RPMI8226 (cell line): ENCODE results near the gene CITED1.

Experiments
- DNase-seq: peaks from one replicate; pipeline ENCODE4 v3.0.0-alpha.2; 2015

Gene CITED1

DNA sequence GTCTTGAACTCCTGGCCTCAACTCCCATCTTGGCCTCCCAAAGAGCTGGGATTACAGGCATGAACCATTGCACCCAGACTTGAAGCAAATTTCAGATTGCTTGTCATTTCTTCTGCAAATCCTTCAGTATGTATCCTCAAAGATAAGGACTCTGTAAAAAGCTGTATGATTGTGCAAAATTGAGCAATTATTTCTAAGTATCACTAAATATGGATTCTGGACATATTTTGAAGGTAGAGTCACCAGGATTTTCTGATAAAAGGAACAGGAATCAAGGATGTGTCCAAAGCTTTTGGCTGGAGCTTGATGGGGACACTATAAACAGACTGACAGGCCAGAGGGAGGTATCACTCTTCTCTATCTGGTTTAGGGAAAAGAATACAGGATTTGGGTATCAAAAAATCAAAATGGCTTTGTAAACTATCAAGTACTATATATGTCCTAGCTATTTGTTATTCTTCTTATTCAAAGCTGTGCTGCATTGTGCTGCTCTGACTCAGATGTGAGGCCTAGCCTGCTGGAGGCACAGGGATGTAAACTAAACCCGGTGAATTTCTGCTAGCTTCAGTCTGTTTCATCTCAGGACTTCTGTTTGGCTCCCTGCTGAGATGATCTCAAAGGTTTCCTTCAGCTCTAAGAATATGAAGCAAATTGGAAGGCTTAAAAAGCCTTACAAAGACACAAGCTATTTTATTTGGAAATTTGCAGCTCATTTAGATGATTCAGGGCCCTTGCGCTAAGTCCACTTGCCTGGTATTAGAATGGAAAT is 36.9 kb downstream of the CITED1 start:
- no peak for DNase-seq

DNA sequence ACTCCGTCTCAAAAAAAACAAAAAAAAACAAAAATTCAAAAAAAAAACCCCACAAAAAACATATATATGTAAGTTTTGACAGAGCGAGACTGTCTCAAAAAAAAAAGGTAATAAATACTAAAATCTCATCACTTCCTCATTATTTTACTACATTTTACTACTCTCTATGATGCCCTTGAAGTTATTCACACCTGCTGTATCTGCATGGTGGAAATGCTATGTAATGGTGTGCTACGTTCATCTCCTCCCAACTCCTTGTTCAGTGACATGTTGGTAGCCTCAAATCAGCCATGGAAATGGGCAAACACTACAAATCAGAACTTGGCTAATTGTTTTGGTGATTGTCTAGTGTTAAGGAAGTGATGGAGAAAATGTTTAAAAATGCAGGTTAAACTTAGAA is 40.5 kb downstream of the CITED1 start:
- DNase-seq, result no peak

DNA sequence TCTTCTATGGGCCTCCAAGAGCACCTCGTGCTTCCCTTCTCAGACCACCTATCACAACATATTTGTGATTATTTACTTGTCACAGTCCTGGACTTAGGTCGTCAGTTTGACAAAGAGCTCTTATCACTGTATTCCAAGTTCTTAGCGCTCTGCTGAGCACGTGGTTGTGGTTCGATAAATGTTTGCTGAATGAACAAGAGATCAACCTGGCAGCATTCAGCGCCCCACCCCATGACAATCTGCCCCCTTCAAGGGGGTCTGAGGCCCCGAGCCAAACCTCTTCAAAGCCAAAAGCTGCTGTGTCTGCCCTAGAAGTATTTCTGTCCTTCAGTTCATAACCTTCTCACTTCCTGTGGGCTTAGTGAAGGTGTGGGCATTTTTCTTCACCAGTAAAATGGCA is 43.6 kb downstream of the CITED1 start:
- DNase-seq, result no peak

DNA sequence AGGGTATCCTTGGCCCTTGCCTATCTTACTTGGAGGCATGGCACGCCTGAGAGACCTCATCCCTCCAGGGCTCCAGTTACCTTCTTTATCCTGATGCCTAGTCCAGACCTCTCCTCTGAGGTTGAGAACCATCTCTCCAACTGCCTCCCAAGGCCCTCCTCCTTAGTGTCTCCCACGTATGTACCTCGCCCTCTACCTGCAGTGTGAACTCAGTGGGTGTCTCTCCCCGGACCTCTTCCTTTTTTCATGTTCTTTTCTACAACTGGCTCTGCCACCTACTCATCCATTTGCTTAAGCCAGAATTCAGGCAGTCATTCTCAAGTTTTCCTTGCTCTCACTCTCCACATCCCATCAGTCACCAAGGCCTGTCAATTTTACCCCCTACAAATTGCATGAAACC is 45.3 kb downstream of the CITED1 start:
- DNase-seq, result no peak

DNA sequence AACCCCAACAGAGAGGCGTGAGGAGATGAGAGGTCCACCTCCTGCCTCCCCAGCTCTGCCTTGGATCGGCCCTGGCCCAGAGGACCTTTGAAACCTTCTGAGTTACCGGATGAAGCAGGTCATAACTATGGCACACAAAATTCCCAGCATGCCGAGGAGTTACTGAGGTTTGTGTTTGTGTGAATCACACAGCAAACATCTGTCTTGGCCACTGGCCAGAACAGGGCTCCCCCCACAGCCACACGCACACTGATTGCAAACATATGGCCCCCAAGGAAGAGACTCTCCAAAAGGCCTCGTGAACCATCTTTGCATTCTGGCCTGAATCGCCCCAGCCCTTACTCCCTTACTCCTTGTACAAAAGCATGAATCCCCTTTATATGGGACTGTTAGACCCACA is 47.5 kb downstream of the CITED1 start:
- no peak for DNase-seq

DNA sequence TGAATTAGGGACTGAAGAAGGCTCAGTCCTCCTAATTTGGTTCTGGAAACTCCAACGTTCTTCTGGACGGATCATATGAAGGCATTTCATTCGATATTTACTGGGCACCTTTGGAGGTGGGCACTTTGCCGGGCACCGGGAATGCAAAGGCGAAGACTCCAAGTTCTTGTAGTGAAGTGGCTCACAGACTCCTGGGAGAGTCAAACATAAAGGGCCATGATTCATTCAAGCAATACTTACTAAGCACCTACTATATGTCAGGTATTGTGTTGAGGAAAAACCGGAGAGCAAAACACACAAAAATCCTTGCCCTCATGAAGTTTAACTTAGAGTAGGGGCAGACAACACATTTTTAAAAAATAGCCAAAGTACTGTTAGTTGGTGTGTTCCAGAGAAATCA is 49.9 kb downstream of the CITED1 start:
- no peak for DNase-seq

DNA sequence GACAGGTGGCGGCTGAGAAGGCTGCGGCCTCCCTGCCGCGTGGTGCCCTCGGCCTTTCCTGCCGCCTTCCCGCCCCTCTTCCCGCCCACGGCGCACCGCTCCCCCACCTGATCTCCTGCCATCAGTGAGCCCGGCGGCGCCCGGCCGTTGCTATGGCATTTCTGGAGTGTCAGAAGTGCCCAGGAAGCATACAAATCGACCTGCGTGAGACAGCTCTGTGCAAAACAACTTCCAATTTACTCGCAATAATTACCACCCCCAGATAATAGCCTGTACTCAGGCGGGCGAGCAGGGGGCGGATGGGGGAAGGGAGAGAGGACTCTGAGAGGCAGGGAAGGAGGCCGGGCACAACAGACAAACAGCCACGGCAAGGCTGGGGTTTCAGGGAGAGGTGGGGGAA is 50.3 kb downstream of the CITED1 start:
- no peak for DNase-seq

DNA sequence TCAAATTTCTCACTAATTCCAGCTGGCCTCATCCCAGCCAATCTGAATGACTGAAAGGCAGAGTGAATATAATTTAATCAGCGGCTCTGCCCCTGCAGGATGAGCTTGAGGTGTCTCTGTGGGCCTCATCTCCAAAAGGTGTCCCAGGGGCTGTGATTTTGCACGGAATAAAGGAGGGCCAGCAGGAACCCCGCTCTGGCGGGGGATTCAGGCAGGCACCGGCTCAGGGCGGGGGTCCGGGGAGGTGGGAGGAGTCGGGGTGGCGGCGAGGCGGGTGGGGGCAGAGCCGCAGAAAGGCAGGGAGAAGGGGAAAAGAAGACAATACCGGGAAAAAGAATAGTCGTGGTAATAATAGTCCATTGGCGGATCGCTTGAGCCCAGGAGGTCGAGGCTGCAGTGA is 50.9 kb downstream of the CITED1 start:
- DNase-seq, result no peak

DNA sequence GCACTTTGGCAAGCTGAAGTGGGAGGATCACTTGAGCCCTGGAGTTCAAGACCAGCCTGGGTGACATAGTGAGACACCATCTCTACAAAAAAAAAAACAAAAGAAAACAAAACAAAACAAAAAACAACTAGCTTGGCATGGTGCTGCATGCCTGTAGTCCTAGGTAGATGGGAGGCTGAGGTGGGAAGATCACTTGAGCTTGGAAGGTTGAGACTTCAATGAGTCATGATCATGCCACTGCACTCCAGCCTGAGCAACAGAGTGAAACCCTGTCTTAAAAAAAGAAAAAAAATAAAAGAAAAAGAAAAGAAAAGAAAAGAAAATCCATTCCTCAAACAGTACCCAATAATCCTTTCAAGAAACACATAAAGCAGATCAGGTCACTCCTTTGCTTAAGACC is 52.0 kb downstream of the CITED1 start:
- DNase-seq, result no peak
